ENCODE results near the gene DENND4A.
A peak's percentile ranks its signal among the peaks of the same experiment; 100 is the strongest.

DENND4A gene

DNA sequence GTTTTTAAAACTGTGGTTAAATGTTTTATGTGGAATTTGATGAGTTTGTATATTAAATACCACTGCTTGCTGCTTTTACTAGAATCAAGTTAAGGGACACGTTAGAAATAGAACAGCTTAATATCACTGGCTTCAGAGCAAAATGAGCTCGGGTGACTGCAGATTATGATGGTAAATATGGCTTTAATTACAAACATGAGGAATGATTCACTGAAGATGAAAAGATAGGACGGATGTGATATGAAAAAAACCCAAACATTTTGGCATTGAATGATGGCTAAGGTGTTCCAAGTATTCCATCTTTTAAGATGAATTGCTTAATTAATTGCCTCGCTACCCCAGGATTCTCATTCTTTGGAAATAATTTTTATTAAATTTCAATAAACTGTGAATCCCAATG lies 136.6 kb downstream of the DENND4A start:
- TF ChIP-seq ZNF565 (CRISPR knock-in tag; conservative IDR thresholded peaks at IDR 0.05; ENCODE audit: low read depth) (no peak), ISL1 (CRISPR knock-in tag; IDR thresholded peaks at IDR 0.05) (no peak), ESRRG (CRISPR knock-in tag; IDR thresholded peaks at IDR 0.05) (no peak), ZNF8 (CRISPR knock-in tag; IDR thresholded peaks at IDR 0.05) (no peak), ZC3H10 (CRISPR knock-in tag; IDR thresholded peaks at IDR 0.05) (no peak), PPARA (CRISPR knock-in tag; IDR thresholded peaks at IDR 0.05; ENCODE audit: borderline replicate concordance) (no peak), ARNTL (CRISPR knock-in tag; IDR thresholded peaks at IDR 0.05; ENCODE audit: borderline replicate concordance, low read depth) (no peak)
- ATAC-seq, result peak; percentile 75

DNA sequence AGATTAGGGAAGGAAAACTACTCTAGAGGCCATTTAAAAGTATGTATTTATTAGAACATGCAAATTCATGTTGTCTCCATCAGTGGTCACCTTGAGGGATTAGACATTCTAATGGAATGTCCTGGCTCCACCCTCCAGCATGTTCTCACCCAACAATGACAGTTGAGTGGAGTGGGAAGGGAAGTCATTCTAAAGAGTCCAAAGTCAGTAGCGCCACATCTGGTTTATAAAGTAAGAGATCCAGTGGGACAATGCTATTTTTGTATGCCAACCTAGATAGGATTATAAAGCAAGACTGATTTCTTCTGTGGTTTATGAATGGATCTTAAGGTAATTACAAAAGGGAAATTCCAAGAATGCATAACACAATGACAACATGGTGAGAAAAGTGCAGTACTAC lies 137.1 kb downstream of the DENND4A start:
- ATAC-seq, result peak; percentile 57
- TF ChIP-seq TOX (CRISPR knock-in tag; IDR thresholded peaks at IDR 0.05; ENCODE audit: borderline replicate concordance), result no peak
- TF ChIP-seq ZNF565 (CRISPR knock-in tag; conservative IDR thresholded peaks at IDR 0.05; ENCODE audit: low read depth), result no peak
- no peak for TF ChIP-seq ARNTL (CRISPR knock-in tag; IDR thresholded peaks at IDR 0.05; ENCODE audit: borderline replicate concordance, low read depth)
- no peak for TF ChIP-seq ZNF8 (CRISPR knock-in tag; IDR thresholded peaks at IDR 0.05)
- TF ChIP-seq SNAI2 (CRISPR knock-in tag; IDR thresholded peaks at IDR 0.05), result no peak
- TF ChIP-seq ZNF70 (CRISPR knock-in tag; IDR thresholded peaks at IDR 0.05), result no peak
- TF ChIP-seq OSR1 (CRISPR knock-in tag; IDR thresholded peaks at IDR 0.05), result no peak
- TF ChIP-seq ZFP30 (CRISPR knock-in tag; IDR thresholded peaks at IDR 0.05), result no peak
- no peak for TF ChIP-seq ESRRG (CRISPR knock-in tag; IDR thresholded peaks at IDR 0.05)
- no peak for TF ChIP-seq ZFP3 (CRISPR knock-in tag; IDR thresholded peaks at IDR 0.05)
- TF ChIP-seq RARB (CRISPR knock-in tag; IDR thresholded peaks at IDR 0.05), result no peak
- TF ChIP-seq, protein P1, sequence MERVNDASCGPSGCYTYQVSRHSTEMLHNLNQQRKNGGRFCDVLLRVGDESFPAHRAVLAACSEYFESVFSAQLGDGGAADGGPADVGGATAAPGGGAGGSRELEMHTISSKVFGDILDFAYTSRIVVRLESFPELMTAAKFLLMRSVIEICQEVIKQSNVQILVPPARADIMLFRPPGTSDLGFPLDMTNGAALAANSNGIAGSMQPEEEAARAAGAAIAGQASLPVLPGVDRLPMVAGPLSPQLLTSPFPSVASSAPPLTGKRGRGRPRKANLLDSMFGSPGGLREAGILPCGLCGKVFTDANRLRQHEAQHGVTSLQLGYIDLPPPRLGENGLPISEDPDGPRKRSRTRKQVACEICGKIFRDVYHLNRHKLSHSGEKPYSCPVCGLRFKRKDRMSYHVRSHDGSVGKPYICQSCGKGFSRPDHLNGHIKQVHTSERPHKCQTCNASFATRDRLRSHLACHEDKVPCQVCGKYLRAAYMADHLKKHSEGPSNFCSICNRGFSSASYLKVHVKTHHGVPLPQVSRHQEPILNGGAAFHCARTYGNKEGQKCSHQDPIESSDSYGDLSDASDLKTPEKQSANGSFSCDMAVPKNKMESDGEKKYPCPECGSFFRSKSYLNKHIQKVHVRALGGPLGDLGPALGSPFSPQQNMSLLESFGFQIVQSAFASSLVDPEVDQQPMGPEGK (CRISPR knock-in tag; IDR thresholded peaks at IDR 0.05; ENCODE audit: borderline replicate concordance), result no peak
- no peak for TF ChIP-seq BACH2 (CRISPR knock-in tag; IDR thresholded peaks at IDR 0.05; ENCODE audit: borderline replicate concordance)
- no peak for TF ChIP-seq ISL1 (CRISPR knock-in tag; IDR thresholded peaks at IDR 0.05)
- no peak for TF ChIP-seq GLIS3 (CRISPR knock-in tag; IDR thresholded peaks at IDR 0.05)
- no peak for TF ChIP-seq TCF4 (CRISPR knock-in tag; IDR thresholded peaks at IDR 0.05; ENCODE audit: borderline replicate concordance)
- TF ChIP-seq CREB5 (CRISPR knock-in tag; IDR thresholded peaks at IDR 0.05; ENCODE audit: low read depth), result no peak
- TF ChIP-seq, protein P2, sequence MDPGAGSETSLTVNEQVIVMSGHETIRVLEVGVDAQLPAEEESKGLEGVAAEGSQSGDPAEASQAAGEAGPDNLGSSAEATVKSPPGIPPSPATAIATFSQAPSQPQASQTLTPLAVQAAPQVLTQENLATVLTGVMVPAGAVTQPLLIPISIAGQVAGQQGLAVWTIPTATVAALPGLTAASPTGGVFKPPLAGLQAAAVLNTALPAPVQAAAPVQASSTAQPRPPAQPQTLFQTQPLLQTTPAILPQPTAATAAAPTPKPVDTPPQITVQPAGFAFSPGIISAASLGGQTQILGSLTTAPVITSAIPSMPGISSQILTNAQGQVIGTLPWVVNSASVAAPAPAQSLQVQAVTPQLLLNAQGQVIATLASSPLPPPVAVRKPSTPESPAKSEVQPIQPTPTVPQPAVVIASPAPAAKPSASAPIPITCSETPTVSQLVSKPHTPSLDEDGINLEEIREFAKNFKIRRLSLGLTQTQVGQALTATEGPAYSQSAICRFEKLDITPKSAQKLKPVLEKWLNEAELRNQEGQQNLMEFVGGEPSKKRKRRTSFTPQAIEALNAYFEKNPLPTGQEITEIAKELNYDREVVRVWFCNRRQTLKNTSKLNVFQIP (CRISPR knock-in tag; IDR thresholded peaks at IDR 0.05; ENCODE audit: borderline replicate concordance, low read depth), result no peak
- no peak for TF ChIP-seq TSHZ2 (CRISPR knock-in tag; IDR thresholded peaks at IDR 0.05)
- no peak for TF ChIP-seq CSRNP3 (CRISPR knock-in tag; IDR thresholded peaks at IDR 0.05)

Data from SK-N-SH treated with all-trans-retinoic acid at 6 μM for 48 hours (cell line).